Raji (cell line): ENCODE results near the gene KRTCAP3.

Source experiments
- POLR2A ChIP-seq: IDR thresholded peaks from 2 replicates; pipeline ENCODE4 v1.6.1; 2011; ENCODE audit warnings: low read depth, low read length, control low read depth; ENCODE audit not compliant: insufficient read depth

Gene KRTCAP3

GRCh38 chr2:27485496-27485895 lies 43.3 kb downstream of the KRTCAP3 start:
- TF ChIP-seq POLR2A = no peak

- TF ChIP-seq POLR2A = no peak
Observed at GRCh38 chr2:27489118-27489497, 46.9 kb downstream of the KRTCAP3 start.

GRCh38 chr2:27489498-27490397 lies 47.6 kb downstream of the KRTCAP3 start, which contains the start of gene IFT172:
IFT172 (minus strand) TSS chr2:27489743; CDS start chr2:27489653, 90 bp downstream.
- peak; percentile 70 for TF ChIP-seq POLR2A

GRCh38 chr2:27492557-27492956 lies 50.4 kb downstream of the KRTCAP3 start:
- TF ChIP-seq POLR2A = no peak

GRCh38 chr2:27493948-27494283 lies 51.7 kb downstream of the KRTCAP3 start:
- TF ChIP-seq POLR2A = no peak
